DMS153 (cell line): ENCODE data around the gene WNT2B.

Experiments
- DNase-seq: peaks from one replicate; lab custom pipeline; 2025; lab: John Stamatoyannopoulos, UW

Gene WNT2B

DNA sequence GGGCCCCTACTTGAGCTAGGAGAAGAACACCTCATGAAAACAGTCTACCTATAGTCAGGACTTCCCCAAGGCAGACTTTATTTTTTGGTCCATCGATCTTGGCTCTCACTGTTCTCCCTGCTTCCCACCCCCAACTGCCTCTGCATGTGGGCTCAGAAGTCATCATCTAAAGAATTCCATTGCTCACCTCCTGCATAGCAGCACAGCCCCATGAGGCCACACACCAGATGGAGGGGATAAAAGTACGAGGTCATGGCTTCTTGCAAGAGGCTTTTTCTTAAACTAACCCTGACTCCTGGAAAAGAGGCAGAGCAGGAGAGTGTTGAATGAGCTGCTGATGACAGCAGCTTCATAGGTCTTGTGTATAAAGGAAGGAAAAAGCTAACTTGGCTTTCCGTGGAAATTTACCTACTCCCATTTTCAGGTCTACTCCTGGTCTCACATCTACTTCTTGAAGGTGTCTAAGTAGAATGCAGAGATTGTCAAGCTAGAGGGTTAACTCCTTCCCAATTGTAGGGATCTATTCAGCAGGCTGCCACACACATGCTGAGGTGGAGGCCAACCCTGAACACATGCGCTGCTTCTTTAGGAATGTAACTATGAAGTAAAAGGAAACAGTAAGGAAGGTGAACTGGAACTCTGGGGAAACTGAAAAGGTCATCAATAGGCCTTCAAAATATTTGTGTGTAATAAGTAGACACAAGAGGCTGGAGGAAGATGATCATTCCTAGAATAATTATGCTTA, 18.7 kb downstream of the WNT2B start:
- no peak for DNase-seq

- DNase-seq: no peak
These were observed 19.3 kb downstream of the WNT2B start for GRCh38 chr1:112528076-112528475.

- DNase-seq: no peak
These were observed 20.5 kb downstream of the WNT2B start for GRCh38 chr1:112529301-112529700.

- DNase-seq: no peak
These were observed 22.1 kb downstream of the WNT2B start for GRCh38 chr1:112530832-112531231.

DNA sequence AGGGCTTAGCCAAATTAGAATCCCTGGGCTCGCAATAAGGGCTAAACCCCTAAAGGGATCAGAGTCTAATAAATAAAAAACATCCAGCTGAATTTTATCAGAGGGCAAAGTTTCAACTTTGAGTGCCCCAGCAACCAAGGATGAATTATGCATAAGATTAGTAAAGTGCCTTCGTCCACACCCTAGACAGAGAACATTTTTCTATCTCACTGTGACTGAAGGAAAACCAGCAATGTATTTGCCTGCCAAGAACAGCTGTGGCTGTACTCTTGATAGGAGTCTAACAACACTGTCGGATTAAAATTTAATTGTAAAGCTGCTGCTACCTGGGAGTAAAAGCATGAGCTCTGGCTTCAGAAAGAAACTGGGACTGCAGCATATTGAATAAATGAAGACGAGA, 23.3 kb downstream of the WNT2B start:
- DNase-seq: no peak

- no peak for DNase-seq
These were observed 24.3 kb downstream of the WNT2B start for GRCh38 chr1:112533029-112533428.

DNA sequence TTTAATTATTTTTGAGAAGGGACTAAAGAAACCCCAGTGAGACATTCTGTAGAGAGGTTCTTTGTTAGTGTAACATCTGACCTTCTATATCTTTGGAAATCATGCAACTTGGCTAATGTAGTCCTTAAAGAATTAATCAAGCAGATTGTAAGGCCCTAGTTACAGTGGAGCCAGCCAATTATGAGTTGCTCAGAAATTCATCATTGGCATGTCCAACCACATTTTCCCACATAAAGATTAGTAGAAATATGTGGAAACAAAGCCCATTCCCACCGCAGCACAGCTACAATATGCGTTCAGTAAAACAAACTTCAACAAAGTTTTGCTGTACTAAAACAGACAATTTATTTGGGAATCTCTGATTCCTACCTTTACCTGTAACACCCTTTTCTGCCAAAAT, 27.8 kb downstream of the WNT2B start:
- no peak for DNase-seq

GRCh38 chr1:112537456-112537855, 28.7 kb downstream of the WNT2B start:
- DNase-seq: no peak

GRCh38 chr1:112538883-112539282, 30.1 kb downstream of the WNT2B start:
- DNase-seq: no peak

DNA sequence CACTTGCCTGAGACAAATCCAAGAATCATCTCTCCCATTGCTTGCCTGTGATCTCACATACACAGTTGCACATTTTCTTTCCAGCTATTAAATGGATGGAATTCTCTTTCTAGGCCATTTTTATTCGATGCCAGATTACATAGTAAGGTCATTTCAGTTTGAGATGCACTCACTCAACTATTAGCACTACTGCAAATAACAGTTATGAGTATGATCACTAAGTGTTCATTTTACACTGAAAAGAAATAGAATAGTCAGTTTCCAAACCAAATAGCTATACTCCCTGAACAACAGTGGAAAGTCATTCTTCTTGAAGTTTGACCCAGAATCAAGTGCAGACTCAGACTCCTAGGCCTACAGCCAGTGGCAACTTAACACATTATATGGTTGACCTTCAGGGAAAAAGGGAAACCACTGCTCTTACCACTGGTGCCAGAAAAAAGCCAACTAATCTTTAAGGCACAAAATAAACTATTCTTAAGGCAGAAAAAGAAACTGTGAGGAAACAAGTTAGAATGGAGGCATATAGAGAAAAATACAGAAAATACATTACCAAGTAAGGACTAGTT, 31.5 kb downstream of the WNT2B start:
- DNase-seq: no peak

GRCh38 chr1:112541299-112541698, 32.5 kb downstream of the WNT2B start:
- no peak for DNase-seq

GRCh38 chr1:112542206-112542973, 33.6 kb downstream of the WNT2B start:
- DNase-seq: no peak

DNA sequence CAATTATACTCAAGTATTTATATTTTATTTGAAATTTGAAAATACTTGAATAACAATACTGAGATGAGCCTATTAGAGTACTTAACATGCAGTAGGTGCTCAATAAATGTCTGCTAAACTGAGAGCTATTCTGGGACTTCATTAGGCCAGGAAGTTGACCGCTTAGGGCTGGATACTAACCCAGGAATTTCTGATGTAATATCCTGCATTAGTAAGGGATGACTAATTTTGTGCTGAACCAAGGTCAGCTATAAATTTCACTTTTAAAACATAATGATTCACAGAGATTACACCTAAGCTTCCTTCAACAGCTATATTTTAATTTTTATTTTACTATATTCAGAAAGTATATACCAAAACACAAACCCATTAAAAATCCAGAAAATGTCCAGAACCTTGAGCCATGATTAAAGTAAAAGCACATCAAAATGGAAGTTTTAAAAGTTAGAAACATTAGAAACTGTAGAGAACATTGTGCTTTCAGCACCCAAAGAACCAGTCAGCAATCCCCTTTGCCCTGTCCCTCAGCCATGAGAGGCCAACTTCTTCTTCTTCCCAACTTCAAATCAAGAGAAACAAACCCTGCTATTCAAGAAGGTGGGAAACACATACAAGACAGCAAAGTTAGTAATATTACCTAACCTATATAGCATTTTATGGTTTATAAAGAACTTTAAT, 35.4 kb downstream of the WNT2B start:
- no peak for DNase-seq

DNA sequence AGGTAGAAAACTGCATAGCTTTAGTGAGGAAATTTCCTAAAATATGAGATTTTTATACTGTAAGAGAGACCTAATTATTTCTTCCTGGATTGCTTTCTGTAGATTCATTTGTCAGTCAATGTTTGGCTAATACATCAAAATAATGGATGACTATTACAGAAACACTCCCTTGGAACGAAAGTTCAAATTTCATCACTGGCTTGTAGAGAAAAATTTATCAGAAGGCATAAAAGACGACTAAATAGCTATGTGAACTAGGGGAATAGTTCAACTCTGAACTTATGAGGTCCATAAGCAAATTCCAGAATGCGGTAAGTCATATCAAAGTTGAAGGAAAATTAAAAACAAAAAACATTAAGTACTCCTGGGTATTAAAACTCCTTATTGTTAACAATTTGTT, 36.0 kb downstream of the WNT2B start:
- DNase-seq: no peak

DNA sequence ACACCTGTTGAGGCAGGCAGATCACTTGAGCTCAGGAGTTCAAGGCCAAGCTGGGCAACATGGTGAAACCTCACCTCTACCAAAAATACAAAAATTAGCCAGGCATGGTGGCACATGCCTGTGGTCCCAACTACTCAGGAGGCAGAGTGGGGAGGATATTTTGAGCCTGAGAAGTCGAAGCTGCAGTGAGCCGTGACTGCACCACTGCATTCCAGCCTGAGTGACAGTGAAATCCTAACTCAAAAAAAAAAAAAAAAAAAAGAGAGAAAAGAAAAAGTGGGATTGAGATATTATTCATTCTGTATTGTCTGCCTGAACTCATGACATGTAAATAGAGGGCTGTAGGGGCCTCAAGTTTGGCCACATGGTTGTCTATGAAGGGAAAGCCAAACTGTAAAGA, 37.3 kb downstream of the WNT2B start:
- no peak for DNase-seq

DNA sequence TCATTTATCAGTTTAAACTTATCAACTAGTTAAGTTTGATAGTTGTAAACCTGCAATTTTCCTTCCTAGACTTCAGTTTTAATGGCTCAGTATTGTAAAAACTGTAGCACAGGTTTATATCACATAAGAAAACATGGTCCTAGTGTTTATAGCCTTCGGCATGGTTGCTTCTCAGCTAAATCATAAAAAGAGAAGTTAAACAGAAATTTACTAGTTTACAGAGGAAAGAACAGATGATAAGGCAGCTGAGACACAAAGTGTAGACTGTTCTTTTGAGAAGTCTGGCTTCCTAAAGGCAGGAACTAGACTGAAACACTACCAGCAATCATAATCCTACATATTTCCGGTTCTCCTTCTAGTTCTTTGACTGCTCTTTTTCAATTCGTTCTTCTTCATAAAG, 39.8 kb downstream of the WNT2B start:
- DNase-seq: no peak

GRCh38 chr1:112549590-112549989, 40.8 kb downstream of the WNT2B start:
- DNase-seq: peak; percentile 54

DNA sequence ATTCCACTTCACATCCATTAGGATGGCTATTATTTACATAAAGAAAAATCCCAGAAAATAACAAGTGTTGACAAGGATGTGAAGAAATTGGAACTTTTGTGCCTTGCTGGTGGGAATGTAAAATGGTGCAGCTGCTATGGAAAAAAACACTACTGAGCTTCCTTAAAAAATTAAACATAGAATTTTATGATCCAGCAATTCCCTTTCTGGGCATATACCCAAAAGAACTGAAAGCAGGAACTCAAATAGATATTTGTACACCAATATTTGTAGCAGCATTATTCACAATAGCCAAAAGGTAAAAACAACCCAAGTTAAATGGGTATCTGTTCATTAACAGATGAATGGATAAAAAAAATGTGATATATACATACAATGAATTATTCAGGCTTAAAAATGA, 45.6 kb downstream of the WNT2B start:
- DNase-seq: no peak

DNA sequence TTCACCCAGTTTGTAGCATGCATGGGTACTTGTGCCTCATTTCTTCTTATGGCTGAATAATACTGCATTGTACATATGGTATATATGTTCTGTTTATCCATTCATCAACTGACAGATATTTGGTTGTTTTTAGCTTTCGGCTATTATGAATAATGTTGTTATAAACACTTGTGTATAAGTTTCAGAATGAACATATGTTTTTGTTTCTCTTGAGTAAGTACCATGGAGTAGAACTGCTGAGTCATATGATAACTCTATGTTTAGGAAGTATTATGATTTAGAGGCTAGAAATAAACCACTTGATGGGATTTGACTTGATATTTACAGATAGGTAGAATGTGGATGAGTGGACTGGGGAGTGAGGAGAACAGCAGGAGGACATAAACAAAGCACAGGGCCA, 48.6 kb downstream of the WNT2B start:
- no peak for DNase-seq

GRCh38 chr1:112558634-112559033, 49.9 kb downstream of the WNT2B start:
- DNase-seq: no peak

GRCh38 chr1:112563341-112563740, 54.6 kb downstream of the WNT2B start:
- DNase-seq: no peak

DNA sequence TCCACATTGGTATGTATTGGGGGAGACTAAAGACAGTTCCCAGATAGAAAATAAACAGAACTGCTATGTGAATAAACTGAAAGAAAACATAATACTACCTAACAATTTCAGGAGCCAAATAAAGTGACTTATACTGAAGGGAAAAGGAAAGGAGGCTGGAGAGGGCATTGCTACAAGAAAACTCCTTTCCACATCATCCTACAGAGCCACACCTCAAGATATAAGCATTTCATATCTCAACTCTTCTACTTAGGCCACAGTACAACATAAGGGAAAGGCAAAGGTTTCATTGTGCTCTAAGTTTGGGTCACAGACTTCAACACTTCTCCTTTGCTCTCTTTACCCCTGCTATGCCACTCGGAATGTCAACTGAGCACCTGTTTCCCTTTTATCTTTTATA, 55.3 kb downstream of the WNT2B start:
- DNase-seq: no peak

GRCh38 chr1:112565800-112566199, 57.0 kb downstream of the WNT2B start:
- no peak for DNase-seq
